ENCODE data around the gene PGR.
"Not testable (repeated sequence)": the region's sequence is repeated elsewhere in the genome, so short reads cannot be mapped to it uniquely, and the experiment has no call there.

Gene PGR

GRCh38 chr11:101063706-101064105 lies 65.9 kb downstream of the PGR start:
- no peak for DNase-seq

- no peak for DNase-seq
These were observed 68.0 kb downstream of the PGR start for GRCh38 chr11:101061606-101062005.

GRCh38 chr11:101059331-101059730 lies 70.3 kb downstream of the PGR start:
- DNase-seq: no peak

GRCh38 chr11:101053492-101053891 lies 76.1 kb downstream of the PGR start:
- no peak for DNase-seq

- DNase-seq: no peak
These were observed 77.9 kb downstream of the PGR start for GRCh38 chr11:101051677-101052076.

- DNase-seq: no peak
These were observed 79.8 kb downstream of the PGR start for GRCh38 chr11:101049813-101050212.

GRCh38 chr11:101049123-101049522 lies 80.5 kb downstream of the PGR start:
- peak in 2 of 3 experiments; percentile 44 to 77 for DNase-seq

GRCh38 chr11:101048479-101048878 lies 81.1 kb downstream of the PGR start:
- DNase-seq: no peak

- no peak for DNase-seq
These were observed 82.7 kb downstream of the PGR start for GRCh38 chr11:101046947-101047346.

- no peak for DNase-seq
These were observed 84.2 kb downstream of the PGR start for GRCh38 chr11:101045415-101045814.

- DNase-seq: no peak
These were observed 85.7 kb downstream of the PGR start for GRCh38 chr11:101043940-101044339.

- no peak for DNase-seq
These were observed 93.7 kb downstream of the PGR start for GRCh38 chr11:101035872-101036271.

GRCh38 chr11:101034076-101034475 lies 95.5 kb downstream of the PGR start:
- peak in 2 of 3 experiments; percentile 35 to 67 for DNase-seq

GRCh38 chr11:101032991-101033390 lies 96.6 kb downstream of the PGR start:
- no peak for DNase-seq

GRCh38 chr11:101031713-101032112 lies 97.9 kb downstream of the PGR start:
- DNase-seq: no peak

- DNase-seq: no peak
These were observed 98.9 kb downstream of the PGR start for GRCh38 chr11:101030692-101031091.

- DNase-seq: no peak
These were observed 99.6 kb downstream of the PGR start for GRCh38 chr11:101030015-101030414.

- DNase-seq: no peak
These were observed 101.0 kb downstream of the PGR start for GRCh38 chr11:101028644-101029043.

GRCh38 chr11:101022256-101022655 lies 107.4 kb downstream of the PGR start:
- DNase-seq: no peak

GRCh38 chr11:101019870-101020269 lies 109.7 kb downstream of the PGR start:
- no peak for DNase-seq

GRCh38 chr11:101014600-101015285 lies 114.9 kb downstream of the PGR start:
- DNase-seq: no peak

GRCh38 chr11:101013702-101014101 lies 115.9 kb downstream of the PGR start:
- not testable (repeated sequence) for DNase-seq

GRCh38 chr11:101011881-101012280 lies 117.7 kb downstream of the PGR start:
- DNase-seq: no peak

- DNase-seq: peak in 1 of 3 experiments; percentile 5
These were observed 118.7 kb downstream of the PGR start for GRCh38 chr11:101010899-101011298.

GRCh38 chr11:101009690-101010055 lies 119.9 kb downstream of the PGR start:
- no peak for DNase-seq

Data from NCI-H1417 (cell line).